ENCODE measurements around the gene NES. TPM values are rescaled to one million over a fixed set of nuclear protein-coding genes. Genes with fewer than 3 reads are reported as not detected.

NES gene
- total RNA-seq, 1 experiment from 2014 or later, result 149 TPM

- peaks cover 17% of the 10 kb centered on the region for H3K4me1 ChIP-seq (replicated peaks)
- no peak overlapping the region for H3K27ac ChIP-seq
- H3K4me3 ChIP-seq, result no peak overlapping the region
- H3K9me3 ChIP-seq (replicated peaks), result no peaks in the 10 kb centered on the region
- H3K27me3 ChIP-seq (replicated peaks), result peaks cover 2% of the 10 kb centered on the region
- no peak for DNase-seq (ENCODE audit: low read depth in 1 of 2, low spot score in 2 of 2)
- peaks cover 3% of the 10 kb centered on the region; the same call in 1 of the 2 replicates for H3K36me3 ChIP-seq
Observed at GRCh38 chr1:156681196-156681960, 4.2 kb upstream of the NES start.

- H3K36me3 ChIP-seq, result peaks cover 10% of the 10 kb centered on the region
- H3K4me3 ChIP-seq, result no peak overlapping the region
- H3K4me1 ChIP-seq (replicated peaks), result peaks cover 28% of the 10 kb centered on the region
- DNase-seq (ENCODE audit: low read depth in 1 of 2, low spot score in 2 of 2), result no peak
- no peak overlapping the region for H3K27ac ChIP-seq
- peaks cover 2% of the 10 kb centered on the region for H3K27me3 ChIP-seq (replicated peaks)
- no peaks in the 10 kb centered on the region for H3K9me3 ChIP-seq (replicated peaks)
Observed at GRCh38 chr1:156680056-156680455, 2.8 kb upstream of the NES start.

- H3K27me3 ChIP-seq (replicated peaks), result peaks cover 2% of the 10 kb centered on the region
- peak overlapping the region; percentile 42 for H3K4me3 ChIP-seq
- no peaks in the 10 kb centered on the region for H3K9me3 ChIP-seq (replicated peaks)
- peak overlapping the region; percentile 57; the same call in 1 of the 2 replicates for H3K27ac ChIP-seq
- H3K36me3 ChIP-seq, result peaks cover 32% of the 10 kb centered on the region
- peak; percentile 81 to 83 for DNase-seq (ENCODE audit: low read depth in 1 of 2, low spot score in 2 of 2)
- H3K4me1 ChIP-seq (replicated peaks), result peaks cover 48% of the 10 kb centered on the region
Observed at GRCh38 chr1:156677616-156678596, 699 bp upstream of the NES start.

GRCh38 chr1:156676114-156676819 is 940 bp downstream of the NES start:
- no peaks in the 10 kb centered on the region for H3K9me3 ChIP-seq (replicated peaks)
- peaks cover 2% of the 10 kb centered on the region for H3K27me3 ChIP-seq (replicated peaks)
- no peak for DNase-seq (ENCODE audit: low read depth in 1 of 2, low spot score in 2 of 2)
- peaks cover 48% of the 10 kb centered on the region for H3K36me3 ChIP-seq
- H3K27ac ChIP-seq, result no peak overlapping the region; the same call in 1 of the 2 replicates
- peak overlapping the region; percentile 42 for H3K4me3 ChIP-seq
- peaks cover 48% of the 10 kb centered on the region for H3K4me1 ChIP-seq (replicated peaks)

- H3K27me3 ChIP-seq (replicated peaks), result peaks cover 2% of the 10 kb centered on the region
- H3K27ac ChIP-seq, result no peak overlapping the region; the same call in 1 of the 2 replicates
- peak in 1 of 2 experiments; percentile 50 for DNase-seq (ENCODE audit: low read depth in 1 of 2, low spot score in 2 of 2)
- H3K9me3 ChIP-seq (replicated peaks), result no peaks in the 10 kb centered on the region
- H3K4me1 ChIP-seq (replicated peaks), result peaks cover 48% of the 10 kb centered on the region
- H3K4me3 ChIP-seq, result peak overlapping the region; percentile 42
- peaks cover 53% of the 10 kb centered on the region for H3K36me3 ChIP-seq
Observed at GRCh38 chr1:156675210-156676113, 1.7 kb downstream of the NES start.

- Histone ChIP-seq H3K27me3 (replicated peaks) (no peaks in the 10 kb centered on the region; the same call in 1 of the 2 replicates), H3K27ac (peak overlapping the region; percentile 66), H3K36me3 (peaks cover 59% of the 10 kb centered on the region), H3K4me3 (no peak overlapping the region), H3K9me3 (replicated peaks) (no peaks in the 10 kb centered on the region), H3K4me1 (replicated peaks) (peaks cover 48% of the 10 kb centered on the region)
- peak; percentile 85 to 87 for DNase-seq (ENCODE audit: low read depth in 1 of 2, low spot score in 2 of 2)
Observed at GRCh38 chr1:156673387-156674121, 3.7 kb downstream of the NES start.

GRCh38 chr1:156671804-156672203 is 5.4 kb downstream of the NES start:
- no peak overlapping the region for H3K27ac ChIP-seq
- peaks cover 48% of the 10 kb centered on the region for H3K4me1 ChIP-seq (replicated peaks)

GRCh38 chr1:156670791-156671190 is 6.4 kb downstream of the NES start:
- Histone ChIP-seq H3K27me3 (replicated peaks) (no peaks in the 10 kb centered on the region), H3K4me3 (no peak overlapping the region), H3K4me1 (replicated peaks) (peaks cover 48% of the 10 kb centered on the region), H3K9me3 (replicated peaks) (no peaks in the 10 kb centered on the region), H3K36me3 (peaks cover 51% of the 10 kb centered on the region), H3K27ac (no peak overlapping the region)
- DNase-seq (ENCODE audit: low read depth in 1 of 2, low spot score in 2 of 2), result no peak

More at GRCh38 chr1:156671804-156672203, 5.4 kb downstream of the NES start:
- Histone ChIP-seq H3K36me3 (peaks cover 56% of the 10 kb centered on the region), H3K9me3 (replicated peaks) (no peaks in the 10 kb centered on the region), H3K27me3 (replicated peaks) (no peaks in the 10 kb centered on the region), H3K4me3 (no peak overlapping the region)
- no peak for DNase-seq (ENCODE audit: low read depth in 1 of 2, low spot score in 2 of 2)

- Histone ChIP-seq H3K4me3 (no peak overlapping the region), H3K27me3 (replicated peaks) (no peaks in the 10 kb centered on the region), H3K9me3 (replicated peaks) (no peaks in the 10 kb centered on the region), H3K36me3 (peaks cover 51% of the 10 kb centered on the region), H3K4me1 (replicated peaks) (peaks cover 48% of the 10 kb centered on the region), H3K27ac (no peak overlapping the region)
- no peak for DNase-seq (ENCODE audit: low read depth in 1 of 2, low spot score in 2 of 2)
Observed at GRCh38 chr1:156670359-156670758, 6.8 kb downstream of the NES start.

GRCh38 chr1:156669794-156670193 is 7.4 kb downstream of the NES start:
- peaks cover 48% of the 10 kb centered on the region for H3K4me1 ChIP-seq (replicated peaks)
- no peaks in the 10 kb centered on the region for H3K27me3 ChIP-seq (replicated peaks)
- H3K27ac ChIP-seq, result no peak overlapping the region

GRCh38 chr1:156668801-156669637 is 8.2 kb downstream of the NES start:
- Histone ChIP-seq H3K27ac (no peak overlapping the region), H3K9me3 (replicated peaks) (no peaks in the 10 kb centered on the region), H3K36me3 (peaks cover 38% of the 10 kb centered on the region), H3K27me3 (replicated peaks) (no peaks in the 10 kb centered on the region), H3K4me1 (replicated peaks) (peaks cover 48% of the 10 kb centered on the region), H3K4me3 (no peak overlapping the region)
- no peak for DNase-seq (ENCODE audit: low read depth in 1 of 2, low spot score in 2 of 2)

More at GRCh38 chr1:156669794-156670193, 7.4 kb downstream of the NES start:
- Histone ChIP-seq H3K4me3 (no peak overlapping the region), H3K9me3 (replicated peaks) (no peaks in the 10 kb centered on the region), H3K36me3 (peaks cover 46% of the 10 kb centered on the region)
- no peak for DNase-seq (ENCODE audit: low read depth in 1 of 2, low spot score in 2 of 2)
